HG02623 (cell line): ENCODE measurements around the gene ARID3B.
"Not testable (repeated sequence)": the region's sequence is repeated elsewhere in the genome, so short reads cannot be mapped to it uniquely, and the experiment has no call there.

Experiments
- ATAC-seq: cut with Tn5 transposase; IDR thresholded peaks from one replicate; pipeline ENCODE4 v1.9.1; 2021; ENCODE audit warnings: moderate library complexity; ENCODE audit not compliant: unreplicated experiment

Gene ARID3B

GRCh38 chr15:74565381-74566085, 24.5 kb downstream of the ARID3B start:
- no peak for ATAC-seq

GRCh38 chr15:74568594-74568993, 27.6 kb downstream of the ARID3B start:
- no peak for ATAC-seq

GRCh38 chr15:74569731-74570070, 28.7 kb downstream of the ARID3B start:
- no peak for ATAC-seq

GRCh38 chr15:74571191-74571590, 30.2 kb downstream of the ARID3B start:
- no peak for ATAC-seq

- no peak for ATAC-seq
Observed at GRCh38 chr15:74573987-74574386, 33.0 kb downstream of the ARID3B start.

- no peak for ATAC-seq
Observed at GRCh38 chr15:74578496-74578994, 37.5 kb downstream of the ARID3B start.

- no peak for ATAC-seq
Observed at GRCh38 chr15:74579001-74579400, 38.0 kb downstream of the ARID3B start.

- no peak for ATAC-seq
Observed at GRCh38 chr15:74580538-74581350, 39.7 kb downstream of the ARID3B start.

GRCh38 chr15:74584204-74584603, 43.2 kb downstream of the ARID3B start:
- no peak for ATAC-seq

- ATAC-seq, result no peak
Observed at GRCh38 chr15:74584779-74585178, 43.8 kb downstream of the ARID3B start.

GRCh38 chr15:74585191-74585590, 44.2 kb downstream of the ARID3B start:
- ATAC-seq, result no peak

GRCh38 chr15:74585857-74586256, 44.8 kb downstream of the ARID3B start:
- no peak for ATAC-seq

- ATAC-seq, result no peak
Observed at GRCh38 chr15:74589826-74590225, 48.8 kb downstream of the ARID3B start.

GRCh38 chr15:74592222-74592621, 51.2 kb downstream of the ARID3B start:
- ATAC-seq, result no peak

GRCh38 chr15:74593122-74593521, 52.1 kb downstream of the ARID3B start:
- ATAC-seq, result no peak

GRCh38 chr15:74594455-74594854, 53.4 kb downstream of the ARID3B start:
- no peak for ATAC-seq

- ATAC-seq, result no peak
Observed at GRCh38 chr15:74595271-74595670, 54.3 kb downstream of the ARID3B start.

GRCh38 chr15:74596736-74597135, 55.7 kb downstream of the ARID3B start:
- ATAC-seq, result not testable (repeated sequence)

GRCh38 chr15:74597146-74597705, 56.2 kb downstream of the ARID3B start:
- not testable (repeated sequence) for ATAC-seq

GRCh38 chr15:74598126-74598842, 57.3 kb downstream of the ARID3B start:
- ATAC-seq, result peak; percentile 92

GRCh38 chr15:74599156-74599555, 58.1 kb downstream of the ARID3B start:
- no peak for ATAC-seq
